ENCODE measurements around the gene APCDD1L. TPM values are rescaled to one million over a fixed set of nuclear protein-coding genes. Genes with fewer than 3 reads are reported as not detected.

The APCDD1L gene
- total and polyA plus RNA-seq, 2 experiments from 2014 or later, result 0.23 TPM; not detected in 1

DNA sequence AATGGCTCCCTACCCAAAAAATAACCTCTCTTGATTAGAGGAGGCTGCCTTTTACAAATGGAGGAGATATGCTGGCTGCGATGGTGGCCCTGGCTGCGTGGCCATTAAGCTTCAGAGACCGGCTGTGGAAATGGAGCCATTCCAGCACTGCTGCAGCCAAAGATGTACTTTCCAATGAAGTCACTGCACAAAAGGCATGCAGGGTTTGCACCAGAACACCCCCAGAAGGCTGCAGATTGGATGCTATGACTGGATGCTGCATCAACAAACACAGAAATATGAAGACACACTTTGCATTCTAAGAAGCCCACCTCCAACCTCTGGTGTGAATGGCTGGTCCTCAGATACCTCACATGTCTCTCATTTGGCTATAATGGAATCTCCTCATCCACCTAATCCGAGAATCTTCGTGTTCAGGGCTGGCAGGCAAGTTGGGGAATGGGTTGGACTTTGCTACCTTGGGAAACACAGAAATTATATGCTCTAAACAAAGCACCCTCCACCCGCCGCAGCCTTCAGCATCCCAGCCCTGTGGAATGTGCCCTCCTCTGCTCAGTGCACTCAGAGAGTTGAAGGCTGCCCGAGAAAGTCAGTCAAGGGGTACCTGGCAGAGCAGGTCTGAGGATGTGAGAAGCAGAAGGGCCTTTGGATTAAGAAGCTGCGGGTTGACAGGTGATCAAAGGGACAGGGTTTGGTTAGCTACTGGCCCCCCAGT is 35.3 kb downstream of the APCDD1L start:
- Histone ChIP-seq H3K4me3 (no peak overlapping the region), H3K36me3 (replicated peaks; ENCODE audit: insufficient read depth, low read depth) (no peaks in the 10 kb centered on the region), H3K4me2 (no peak overlapping the region), H2AFZ (no peak overlapping the region), H3K27me3 (no peaks in the 10 kb centered on the region), H3K79me2 (no peaks in the 10 kb centered on the region), H3K9me2 (replicated peaks; ENCODE audit: insufficient read depth) (no peaks in the 10 kb centered on the region), H4K20me1 (ENCODE audit: insufficient read depth, poor library complexity, severe bottlenecking) (no peaks in the 10 kb centered on the region), H3K9me3 (ENCODE audit: low read depth) (no peaks in the 10 kb centered on the region), H3K27ac (no peak overlapping the region), H3K4me1 (ENCODE audit: insufficient read depth) (no peaks in the 10 kb centered on the region)
- TF ChIP-seq, protein P1, sequence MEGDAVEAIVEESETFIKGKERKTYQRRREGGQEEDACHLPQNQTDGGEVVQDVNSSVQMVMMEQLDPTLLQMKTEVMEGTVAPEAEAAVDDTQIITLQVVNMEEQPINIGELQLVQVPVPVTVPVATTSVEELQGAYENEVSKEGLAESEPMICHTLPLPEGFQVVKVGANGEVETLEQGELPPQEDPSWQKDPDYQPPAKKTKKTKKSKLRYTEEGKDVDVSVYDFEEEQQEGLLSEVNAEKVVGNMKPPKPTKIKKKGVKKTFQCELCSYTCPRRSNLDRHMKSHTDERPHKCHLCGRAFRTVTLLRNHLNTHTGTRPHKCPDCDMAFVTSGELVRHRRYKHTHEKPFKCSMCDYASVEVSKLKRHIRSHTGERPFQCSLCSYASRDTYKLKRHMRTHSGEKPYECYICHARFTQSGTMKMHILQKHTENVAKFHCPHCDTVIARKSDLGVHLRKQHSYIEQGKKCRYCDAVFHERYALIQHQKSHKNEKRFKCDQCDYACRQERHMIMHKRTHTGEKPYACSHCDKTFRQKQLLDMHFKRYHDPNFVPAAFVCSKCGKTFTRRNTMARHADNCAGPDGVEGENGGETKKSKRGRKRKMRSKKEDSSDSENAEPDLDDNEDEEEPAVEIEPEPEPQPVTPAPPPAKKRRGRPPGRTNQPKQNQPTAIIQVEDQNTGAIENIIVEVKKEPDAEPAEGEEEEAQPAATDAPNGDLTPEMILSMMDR (IDR thresholded peaks at IDR 0.05; ENCODE audit: poor library complexity), result no peak
- TF ChIP-seq EZH2phosphoT487 (IDR thresholded peaks at IDR 0.05; ENCODE audit: low read depth, severe bottlenecking, unreplicated experiment) (no peak), EZH2 (IDR thresholded peaks at IDR 0.05; ENCODE audit: borderline replicate concordance) (no peak)
- DNase-seq (ENCODE audit: low spot score), result no peak
- whole genome bisulfite sequencing (ENCODE audit: low lambda C conversion rate, missing lambda C conversion rate), result 90% methylated on average over 9 of the region's 9 CpGs

DNA sequence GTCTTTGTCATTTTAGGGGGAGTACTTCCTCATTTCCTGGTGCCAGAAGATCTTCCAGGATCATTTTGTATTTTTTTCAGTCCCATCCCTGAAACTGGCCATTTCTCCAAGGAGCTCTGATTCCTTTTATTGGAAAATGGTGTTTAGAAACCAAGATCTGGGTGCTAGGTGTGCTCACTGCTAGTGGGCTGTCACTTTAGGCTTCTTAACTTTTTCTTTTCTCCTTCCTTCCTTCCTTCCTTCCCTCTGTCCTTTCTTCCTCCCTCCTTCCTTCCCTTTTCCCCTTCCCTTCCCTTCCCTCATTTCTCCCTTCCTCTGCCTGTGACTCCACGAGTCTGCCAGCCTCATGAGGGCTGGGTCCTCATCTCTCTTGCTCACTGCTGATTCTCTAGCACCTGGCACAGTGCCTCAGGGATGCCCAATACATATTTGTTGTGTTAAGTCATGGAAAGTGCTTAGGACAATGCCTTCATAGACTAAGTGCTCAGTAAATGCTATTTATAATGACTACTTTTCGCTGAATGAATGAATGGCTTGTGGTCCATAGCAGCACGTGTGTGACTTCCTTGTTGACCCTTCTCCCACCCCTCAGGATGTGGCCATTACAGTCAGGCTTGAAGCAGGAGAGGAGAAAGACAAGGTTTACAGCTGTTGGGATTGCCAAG is 36.9 kb downstream of the APCDD1L start:
- Histone ChIP-seq H3K36me3 (replicated peaks; ENCODE audit: insufficient read depth, low read depth) (no peaks in the 10 kb centered on the region), H3K9me3 (ENCODE audit: low read depth) (no peaks in the 10 kb centered on the region), H3K9me2 (replicated peaks; ENCODE audit: insufficient read depth) (no peaks in the 10 kb centered on the region), H3K27ac (no peak overlapping the region), H3K79me2 (no peaks in the 10 kb centered on the region), H3K27me3 (no peaks in the 10 kb centered on the region), H4K20me1 (ENCODE audit: insufficient read depth, poor library complexity, severe bottlenecking) (no peaks in the 10 kb centered on the region), H2AFZ (no peak overlapping the region), H3K4me3 (no peak overlapping the region), H3K4me2 (no peak overlapping the region), H3K4me1 (ENCODE audit: insufficient read depth) (no peaks in the 10 kb centered on the region)
- WGBS (ENCODE audit: low lambda C conversion rate, missing lambda C conversion rate), result 88% methylated on average over 3 of the region's 3 CpGs
- TF ChIP-seq EZH2phosphoT487 (IDR thresholded peaks at IDR 0.05; ENCODE audit: low read depth, severe bottlenecking, unreplicated experiment), result no peak
- TF ChIP-seq EZH2 (IDR thresholded peaks at IDR 0.05; ENCODE audit: borderline replicate concordance), result no peak
- TF ChIP-seq, protein P1 (IDR thresholded peaks at IDR 0.05; ENCODE audit: poor library complexity), result no peak
- no peak for DNase-seq (ENCODE audit: low spot score)

DNA sequence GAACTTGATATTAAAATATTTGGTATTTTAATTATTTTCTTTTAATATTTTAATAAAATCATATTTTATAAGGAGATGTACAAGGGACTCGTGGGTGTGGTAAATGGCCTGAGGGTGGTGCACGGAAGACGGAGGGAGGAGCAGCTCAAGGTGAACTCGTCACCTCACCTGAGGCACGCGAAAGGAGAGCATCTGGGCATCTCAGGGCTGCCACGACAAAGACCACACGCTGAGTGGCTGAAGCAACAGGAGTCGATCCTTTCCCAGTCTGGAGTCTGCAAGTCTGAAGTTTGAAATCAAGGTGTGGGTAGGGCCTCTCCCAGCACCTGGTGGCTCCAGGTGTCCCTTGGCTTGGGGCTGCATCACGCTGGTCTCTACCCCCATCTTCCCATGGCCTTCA is 39.7 kb downstream of the APCDD1L start:
- H3K9me2 ChIP-seq (replicated peaks; ENCODE audit: insufficient read depth), result no peaks in the 10 kb centered on the region
- TF ChIP-seq EZH2phosphoT487 (IDR thresholded peaks at IDR 0.05; ENCODE audit: low read depth, severe bottlenecking, unreplicated experiment), result no peak
- no peak for TF ChIP-seq EZH2 (IDR thresholded peaks at IDR 0.05; ENCODE audit: borderline replicate concordance)
- TF ChIP-seq, protein P1 (IDR thresholded peaks at IDR 0.05; ENCODE audit: poor library complexity), result no peak
- H3K27ac ChIP-seq, result no peak overlapping the region
- H4K20me1 ChIP-seq (ENCODE audit: insufficient read depth, poor library complexity, severe bottlenecking), result no peaks in the 10 kb centered on the region
- H2AFZ ChIP-seq, result no peak overlapping the region
- DNase-seq (ENCODE audit: low spot score), result no peak
- H3K9me3 ChIP-seq (ENCODE audit: low read depth), result no peaks in the 10 kb centered on the region
- no peak overlapping the region for H3K4me2 ChIP-seq
- no peaks in the 10 kb centered on the region for H3K36me3 ChIP-seq (replicated peaks; ENCODE audit: insufficient read depth, low read depth)
- no peaks in the 10 kb centered on the region for H3K27me3 ChIP-seq
- H3K4me1 ChIP-seq (ENCODE audit: insufficient read depth), result no peaks in the 10 kb centered on the region
- 93% methylated on average over 10 of the region's 10 CpGs for WGBS (ENCODE audit: low lambda C conversion rate, missing lambda C conversion rate)
- H3K79me2 ChIP-seq, result no peaks in the 10 kb centered on the region
- no peak overlapping the region for H3K4me3 ChIP-seq
